GM12892 (cell line): ENCODE results near the gene NOTUM.
"Not testable (repeated sequence)": the region's sequence is repeated elsewhere in the genome, so short reads cannot be mapped to it uniquely, and the experiment has no call there.

ENCODE experiments used
- DNase-seq: peaks from one replicate; pipeline ENCODE4 v3.0.0; 2011; ENCODE audit not compliant: insufficient read length
- FAIRE-seq: peaks from 2 replicates; lab custom pipeline; 2011; peaks lifted over from hg19 to GRCh38; lab: Jason Lieb, UNC
- POLR2A ChIP-seq: IDR thresholded peaks from 2 replicates; pipeline ENCODE4 v1.6.1; 2011; ENCODE audit warnings: low read depth, low read length, control low read depth
- POLR2AphosphoS5 ChIP-seq: IDR thresholded peaks from 2 replicates; pipeline ENCODE4 v1.6.1; 2011; ENCODE audit warnings: low read depth, low read length, control low read depth
- TAF1 ChIP-seq: IDR thresholded peaks from 2 replicates; pipeline ENCODE4 v1.6.1; 2011; ENCODE audit warnings: low read depth, mild to moderate bottlenecking, control low read depth, low read length, borderline replicate concordance

NOTUM gene

DNA sequence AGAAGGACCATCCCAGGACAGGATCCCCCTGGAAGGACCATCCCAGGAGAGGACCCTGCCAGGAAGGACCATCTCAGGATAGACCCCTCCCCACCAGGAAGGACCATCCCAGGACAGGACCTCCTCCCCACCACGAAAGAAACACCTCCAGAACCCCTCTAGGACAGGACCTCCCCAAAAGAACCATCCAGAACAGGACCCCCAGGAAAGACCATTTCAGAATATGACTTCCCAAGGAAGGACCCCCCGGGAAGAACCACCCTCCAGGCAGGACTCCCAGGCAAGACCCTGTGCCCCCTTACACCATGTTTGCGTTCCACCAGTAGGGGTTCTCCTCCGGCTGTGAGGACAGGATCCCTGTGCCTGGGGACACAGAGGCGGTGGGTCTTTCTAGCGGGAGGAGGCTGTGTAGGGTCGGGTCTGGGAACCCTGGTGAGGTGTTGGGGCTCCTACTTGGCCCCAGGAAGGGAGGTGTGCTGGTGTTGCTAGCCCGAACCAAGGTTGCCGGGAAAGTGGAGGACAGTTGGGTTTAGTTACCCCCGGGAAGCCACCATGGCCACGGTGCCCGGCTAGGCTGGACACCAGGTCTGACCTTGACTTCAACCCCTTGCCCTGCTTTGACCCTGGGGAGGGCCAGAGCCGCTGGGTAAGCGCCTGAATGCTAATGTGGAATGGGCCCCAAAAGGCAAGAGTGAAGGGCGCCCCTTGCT lies 2.2 kb downstream of the NOTUM start:
- FAIRE-seq: no peak

GRCh38 chr17:81957691-81958432 lies 3.1 kb downstream of the NOTUM start:
- TF ChIP-seq POLR2A (no peak), POLR2AphosphoS5 (no peak), TAF1 (no peak)
- DNase-seq (no peak), FAIRE-seq (no peak)

More for the DNA sequence above, 2.2 kb downstream of the NOTUM start:
- DNase-seq: no peak
- TF ChIP-seq POLR2AphosphoS5: no peak

GRCh38 chr17:81956607-81957589 lies 4.1 kb downstream of the NOTUM start:
- DNase-seq: no peak
- no peak for TF ChIP-seq TAF1
- TF ChIP-seq POLR2AphosphoS5: no peak
- no peak for TF ChIP-seq POLR2A
- no peak for FAIRE-seq

- no peak for DNase-seq
- TF ChIP-seq TAF1 (no peak), POLR2AphosphoS5 (no peak), POLR2A (no peak)
- FAIRE-seq: no peak
Observed at GRCh38 chr17:81955756-81956544, 5.0 kb downstream of the NOTUM start.

- FAIRE-seq (no peak), DNase-seq (no peak)
- TF ChIP-seq TAF1 (no peak), POLR2A (no peak), POLR2AphosphoS5 (no peak)
Observed at GRCh38 chr17:81955058-81955681, 5.8 kb downstream of the NOTUM start.

DNA sequence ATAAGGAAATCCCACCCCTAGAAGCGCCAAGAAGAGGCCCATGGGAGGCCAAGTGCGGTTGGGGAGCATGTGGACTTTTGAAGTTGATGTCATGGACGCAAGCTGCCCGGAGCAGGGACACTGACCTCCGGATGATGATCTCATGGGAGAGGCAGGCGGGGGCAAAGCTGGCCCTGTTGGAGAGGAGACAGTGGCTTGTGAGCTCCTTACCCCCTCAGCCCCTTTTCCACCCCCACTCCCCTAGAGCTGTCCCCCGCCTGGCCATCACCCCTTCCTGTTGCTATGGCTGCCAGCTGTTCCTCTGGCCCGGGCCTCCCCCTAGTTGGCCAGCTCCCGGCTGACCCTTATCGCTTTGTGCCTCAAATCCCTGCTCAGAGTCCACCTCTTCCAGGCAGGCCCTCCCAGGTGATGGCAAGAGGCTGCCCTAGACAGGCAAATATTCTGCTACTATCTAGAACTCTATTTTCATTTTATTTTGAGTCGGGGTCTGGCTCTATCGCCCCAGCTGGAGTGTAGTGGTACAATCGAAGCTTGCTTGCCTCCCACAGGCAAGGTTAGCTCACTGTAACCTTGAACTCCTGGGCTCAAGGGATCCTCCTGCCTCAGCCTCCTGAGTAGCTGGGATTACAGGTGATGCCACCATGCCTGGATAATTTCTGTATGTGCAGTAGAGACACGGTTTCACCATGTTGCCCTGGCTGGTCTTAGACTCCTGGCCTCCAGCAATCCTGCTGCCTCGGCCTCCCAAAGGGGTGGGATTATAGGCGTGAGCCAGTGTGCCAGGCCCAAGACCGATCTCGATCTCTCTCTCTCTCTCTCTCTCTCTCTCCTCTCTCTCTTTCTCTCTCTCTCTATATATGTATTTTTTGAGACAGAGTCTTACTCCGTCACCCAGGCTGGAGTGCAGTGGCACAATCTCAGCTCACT lies 6.6 kb downstream of the NOTUM start:
- FAIRE-seq (no peak), DNase-seq (no peak)
- no peak for TF ChIP-seq TAF1
- no peak for TF ChIP-seq POLR2AphosphoS5
- TF ChIP-seq POLR2A: no peak

DNA sequence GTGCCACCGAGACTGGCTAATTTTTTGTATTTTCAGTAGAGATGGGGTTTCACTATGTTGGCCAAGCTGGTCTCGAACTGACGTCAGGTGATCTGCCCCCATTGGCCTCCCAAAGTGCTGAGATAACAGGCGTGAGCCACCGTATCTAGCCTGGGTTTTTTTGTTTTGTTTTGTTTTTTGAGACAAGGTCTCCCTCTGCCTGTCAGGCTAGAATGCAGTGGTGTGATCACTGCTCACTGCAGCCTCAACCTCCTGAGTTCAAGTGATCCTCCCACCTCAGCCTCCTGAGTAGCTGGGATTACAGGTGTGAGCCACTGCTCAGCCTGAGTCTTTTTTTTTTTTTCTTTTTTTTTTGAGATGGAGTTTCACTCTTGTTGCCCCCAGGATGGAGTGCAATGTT lies 7.5 kb downstream of the NOTUM start:
- not testable (repeated sequence) for DNase-seq, FAIRE-seq

GRCh38 chr17:81952792-81953228 lies 8.2 kb downstream of the NOTUM start:
- TF ChIP-seq TAF1 (no peak), POLR2AphosphoS5 (no peak), POLR2A (no peak)
- FAIRE-seq: no peak
- DNase-seq: no peak

DNA sequence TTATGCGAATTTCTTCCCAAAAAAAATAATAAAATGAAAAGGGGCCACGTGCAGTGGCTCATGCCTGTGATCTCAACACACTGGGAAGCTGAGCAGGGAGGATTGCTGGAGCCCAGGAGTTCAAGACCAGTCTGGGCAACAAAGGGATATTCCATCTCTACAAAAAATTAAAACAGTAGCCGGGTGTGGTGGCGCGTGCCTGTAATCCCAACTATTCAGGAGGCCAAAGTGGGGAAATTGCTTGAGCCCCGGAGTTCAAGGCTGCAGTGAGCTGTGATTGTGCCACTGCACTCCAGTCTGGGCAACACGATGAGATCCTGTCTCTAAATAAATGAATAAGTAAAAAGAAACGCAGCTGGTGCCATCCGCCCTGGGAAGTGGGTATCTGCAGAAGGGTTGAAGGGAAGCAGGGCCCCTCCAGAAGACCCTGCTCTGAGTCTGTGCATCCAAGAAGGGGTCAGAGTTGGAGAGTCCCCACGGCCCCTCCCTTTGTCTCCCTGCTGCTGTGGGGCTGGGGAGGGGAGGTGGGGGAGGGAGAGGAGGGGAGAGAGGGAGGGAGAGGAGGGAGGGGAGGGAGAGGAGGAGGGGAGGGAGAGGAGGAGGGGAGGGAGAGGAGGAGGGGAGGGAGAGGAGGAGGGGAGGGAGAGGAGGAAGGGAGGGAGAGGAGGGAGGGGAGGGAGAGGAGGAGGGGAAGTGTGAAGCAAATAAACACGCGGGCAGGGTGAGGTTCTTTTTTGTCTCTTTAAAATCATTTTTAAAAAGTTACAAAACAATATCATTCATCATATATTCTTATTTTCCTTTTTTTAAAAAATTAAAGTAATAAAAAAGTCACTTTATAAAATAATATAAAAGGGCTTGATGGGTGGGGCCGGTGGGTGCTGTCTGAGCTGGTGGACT lies 9.0 kb downstream of the NOTUM start:
- TF ChIP-seq POLR2A: no peak
- TF ChIP-seq POLR2AphosphoS5: no peak
- TF ChIP-seq TAF1: no peak
- DNase-seq: no peak
- FAIRE-seq: no peak
